ENCODE results near the gene MXRA7. TPM values are rescaled to one million over a fixed set of nuclear protein-coding genes. Genes with fewer than 3 reads are reported as not detected.

Gene MXRA7
- total and polyA plus RNA-seq, 2 of the 4 experiments (the other 2 are of a cell fraction) = 168 to 231 TPM

DNA sequence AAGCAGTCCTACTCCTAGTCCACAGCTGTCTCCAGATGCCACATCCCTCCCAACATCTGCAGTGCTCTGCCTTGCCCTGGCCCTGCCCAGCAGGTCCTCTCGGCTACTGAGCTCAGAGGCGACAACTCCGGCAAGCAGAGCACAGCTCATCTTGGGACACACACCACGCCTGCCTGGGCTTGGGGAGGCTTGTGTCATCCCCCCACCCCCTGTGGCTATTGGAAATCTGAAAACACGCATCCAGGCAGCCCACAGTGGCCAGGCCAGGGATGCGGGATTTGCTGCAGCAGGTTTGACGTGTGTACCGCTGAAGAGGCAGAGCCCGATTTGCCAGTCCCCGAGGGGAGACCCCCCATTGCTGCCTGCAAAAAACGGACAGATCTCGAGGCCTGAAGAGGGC, 25.4 kb downstream of the MXRA7 start:
- DNase-seq (no peak), ATAC-seq (ENCODE audit: low read depth) (no peak)
- CTCF ChIA-PET = no interaction called here
- H2BK20ac ChIP-seq (ENCODE audit: low read depth, low read length) = no peak overlapping the region
- no peak overlapping the region for H3K4me3 ChIP-seq (ENCODE audit: insufficient read depth, low read depth, low read length)
- H3K23ac ChIP-seq (ENCODE audit: low read depth, low read length) = no peak overlapping the region
- H3K79me1 ChIP-seq (ENCODE audit: low read depth in 1 of 2, low read length in 2 of 2) = peaks cover 8 to 80% of the 10 kb centered on the region in 2 experiments; a peak in 3 of 4 replicates
- H3K9me1 ChIP-seq (ENCODE audit: insufficient read depth, low read length) = peaks cover 13% of the 10 kb centered on the region
- H3K36me3 ChIP-seq (ENCODE audit: control insufficient read depth, insufficient read depth, low read length) = peaks cover 49% of the 10 kb centered on the region
- dilution Hi-C loops (cut with HindIII; ENCODE audit: low sequenced_read_pairs, unreplicated experiment) = no loop called here
- H3K14ac ChIP-seq (replicated peaks; ENCODE audit: low read depth, low read length) = no peak overlapping the region
- no peak overlapping the region for H3K18ac ChIP-seq (ENCODE audit: low read depth, low read length)
- no peak for TF ChIP-seq RFX5 (IDR thresholded peaks at IDR 0.05; ENCODE audit: low read depth, low read length)
- no peak for TF ChIP-seq CHD1 (IDR thresholded peaks at IDR 0.05; ENCODE audit: low read depth, low read length)
- no peak for TF ChIP-seq MAFK (IDR thresholded peaks at IDR 0.05; ENCODE audit: low read depth, low read length)
- TF ChIP-seq, protein P1, sequence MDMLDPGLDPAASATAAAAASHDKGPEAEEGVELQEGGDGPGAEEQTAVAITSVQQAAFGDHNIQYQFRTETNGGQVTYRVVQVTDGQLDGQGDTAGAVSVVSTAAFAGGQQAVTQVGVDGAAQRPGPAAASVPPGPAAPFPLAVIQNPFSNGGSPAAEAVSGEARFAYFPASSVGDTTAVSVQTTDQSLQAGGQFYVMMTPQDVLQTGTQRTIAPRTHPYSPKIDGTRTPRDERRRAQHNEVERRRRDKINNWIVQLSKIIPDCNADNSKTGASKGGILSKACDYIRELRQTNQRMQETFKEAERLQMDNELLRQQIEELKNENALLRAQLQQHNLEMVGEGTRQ (IDR thresholded peaks at IDR 0.05; ENCODE audit: low read depth, low read length) = no peak
- TF ChIP-seq BHLHE40 (IDR thresholded peaks at IDR 0.05; ENCODE audit: low read depth, low read length) = no peak
- no peak for TF ChIP-seq NFE2L2 (IDR thresholded peaks at IDR 0.05; ENCODE audit: low read depth, low read length)
- no peak for TF ChIP-seq SMC3 (IDR thresholded peaks at IDR 0.05; ENCODE audit: low read depth, low read length)
- TF ChIP-seq RAD21 (IDR thresholded peaks at IDR 0.05; ENCODE audit: low read length) = no peak
- TF ChIP-seq CEBPB (IDR thresholded peaks at IDR 0.05; ENCODE audit: low read depth, low read length) = no peak
- TF ChIP-seq, protein P2, sequence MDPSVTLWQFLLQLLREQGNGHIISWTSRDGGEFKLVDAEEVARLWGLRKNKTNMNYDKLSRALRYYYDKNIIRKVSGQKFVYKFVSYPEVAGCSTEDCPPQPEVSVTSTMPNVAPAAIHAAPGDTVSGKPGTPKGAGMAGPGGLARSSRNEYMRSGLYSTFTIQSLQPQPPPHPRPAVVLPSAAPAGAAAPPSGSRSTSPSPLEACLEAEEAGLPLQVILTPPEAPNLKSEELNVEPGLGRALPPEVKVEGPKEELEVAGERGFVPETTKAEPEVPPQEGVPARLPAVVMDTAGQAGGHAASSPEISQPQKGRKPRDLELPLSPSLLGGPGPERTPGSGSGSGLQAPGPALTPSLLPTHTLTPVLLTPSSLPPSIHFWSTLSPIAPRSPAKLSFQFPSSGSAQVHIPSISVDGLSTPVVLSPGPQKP (IDR thresholded peaks at IDR 0.05; ENCODE audit: borderline replicate concordance, low read depth, low read length) = no peak
- TF ChIP-seq POLR2A (IDR thresholded peaks at IDR 0.05; ENCODE audit: low read depth, low read length) = no peak
- TF ChIP-seq MXI1 (IDR thresholded peaks at IDR 0.05; ENCODE audit: borderline replicate concordance, low read depth, low read length) = no peak
- no peak overlapping the region for H2AFZ ChIP-seq (replicated peaks; ENCODE audit: low read length, poor library complexity)
- peaks cover 38% of the 10 kb centered on the region for H4K20me1 ChIP-seq (ENCODE audit: insufficient read depth, low read length)
- H3K56ac ChIP-seq (ENCODE audit: extremely low read depth, insufficient read depth, low read length) = no peak overlapping the region
- H3K9me3 ChIP-seq (ENCODE audit: control insufficient read depth, insufficient read depth, low read length) = no peaks in the 10 kb centered on the region
- H4K8ac ChIP-seq (ENCODE audit: low read depth in 2 of 2, low read length in 2 of 2) = no peak overlapping the region
- H2BK5ac ChIP-seq (ENCODE audit: low read depth, low read length, poor library complexity, severe bottlenecking) = no peak overlapping the region
- no peaks in the 10 kb centered on the region for H3K27me3 ChIP-seq (ENCODE audit: control insufficient read depth, insufficient read depth, low read length)
- H4K5ac ChIP-seq (ENCODE audit: low read depth, low read length) = no peak overlapping the region
- H3K9ac ChIP-seq (ENCODE audit: low read depth, low read length) = no peak overlapping the region
- no peak overlapping the region for H4K91ac ChIP-seq (ENCODE audit: insufficient read depth, low read depth, low read length)
- H3K4me1 ChIP-seq (ENCODE audit: control insufficient read depth, insufficient read depth, low read length) = peaks cover 28% of the 10 kb centered on the region
- H3K4me2 ChIP-seq (ENCODE audit: low read depth, low read length) = no peak overlapping the region
- no peak overlapping the region for H3K4ac ChIP-seq (ENCODE audit: low read depth, low read length)
- H3K27ac ChIP-seq (ENCODE audit: insufficient read depth, low read length) = no peak overlapping the region
- no TSS peak for BruUV-seq (replicated peaks)
- intact Hi-C loops (cut with micrococcal nuclease) = loop anchor here (10.0 kb wide), 1 partner anchor 1919 kb away; no protein-coding TSS in a partner anchor
- WGBS, 2 experiments (ENCODE audit: extremely low coverage in 2 of 2, insufficient read length in 1 of 2) = 94% methylated on average over 9 of the region's 12 CpGs; no CpG with 5 or more reads in 1 of the 2 experiments
- H2BK15ac ChIP-seq (ENCODE audit: low read depth, low read length) = no peak overlapping the region
- POLR2A ChIA-PET (ENCODE audit: unreplicated experiment) = no interaction called here
- no peak overlapping the region for H2AK9ac ChIP-seq (replicated peaks; ENCODE audit: low read depth, low read length, poor library complexity)
- H2AK5ac ChIP-seq (ENCODE audit: low read depth, low read length) = no peak overlapping the region
- in situ Hi-C loops (cut with MboI; ENCODE audit: low sequenced_read_pairs) = no loop called here
- no peak overlapping the region for H2BK120ac ChIP-seq (ENCODE audit: low read depth, low read length)

Data from IMR-90 (cell line).